Vagina (tissue), 2 donors: ENCODE data around the gene PRKCE.

Source experiments
- CTCF ChIP-seq, 3 experiments: fragments of 450-650 bp in 2 of 3; fragments of 200-600 bp in 1 of 3; sonication (generic) in 1 of 3; IDR thresholded peaks; one replicate each; pipeline ENCODE4 v1.5.1; 2017 to 2019; ENCODE audit warnings: antibody characterized with exemption in 3 of 3, mild to moderate bottlenecking in 2 of 3, moderate library complexity in 2 of 3
- POLR2A ChIP-seq, 2 donors: fragments of 450-650 bp; IDR thresholded peaks; one replicate each; pipeline ENCODE4 v1.6.1; 2017; ENCODE audit warnings: antibody characterized with exemption in 2 of 2, mild to moderate bottlenecking in 2 of 2, moderate library complexity in 2 of 2
- POLR2AphosphoS5 ChIP-seq, 2 donors: sonication (generic); formaldehyde crosslinking; IDR thresholded peaks; one replicate each; pipeline ENCODE4 v1.9.0; 2017; ENCODE audit warnings: antibody characterized with exemption in 2 of 2, mild to moderate bottlenecking in 2 of 2, low read depth in 1 of 2; ENCODE audit not compliant: insufficient read depth in 1 of 2

GRCh38 chr2:46076251-46076650, 424.8 kb downstream of the PRKCE start:
- TF ChIP-seq POLR2A (IDR thresholded peaks at IDR 0.05) (no peak), CTCF (IDR thresholded peaks at IDR 0.05) (no peak), POLR2AphosphoS5 (IDR thresholded peaks at IDR 0.05; ENCODE audit: insufficient read depth in 1 of 2, low read depth in 1 of 2) (peak in 1 of 2 donors; percentile 48)
